A549 treated with ZK216348 at 1 μM for 4 hours (cell line): ENCODE data around the gene CIZ1. TPM values are rescaled to one million over a fixed set of nuclear protein-coding genes. Genes with fewer than 3 reads are reported as not detected.

ENCODE experiments used
- total RNA-seq: library from RNA; stranded (reverse); fragments of 200-300 nt; extraction: Qiagen RNA extraction; gene quantifications from 5 replicates; pipeline ENCODE4 v1.2.3, GENCODE V29; 2022; ENCODE audit warnings: low read depth

Gene CIZ1
- total RNA-seq, result 68.9 to 95.7 TPM (median 95.1 TPM) in 5 replicates

GRCh38 chr9:128191406-128192046 lies at the start of gene CIZ1:
Gene CIZ1, minus strand, starts transcription at chr9:128191572. Its CDS starts 715 bp downstream, at chr9:128190857.

DNA sequence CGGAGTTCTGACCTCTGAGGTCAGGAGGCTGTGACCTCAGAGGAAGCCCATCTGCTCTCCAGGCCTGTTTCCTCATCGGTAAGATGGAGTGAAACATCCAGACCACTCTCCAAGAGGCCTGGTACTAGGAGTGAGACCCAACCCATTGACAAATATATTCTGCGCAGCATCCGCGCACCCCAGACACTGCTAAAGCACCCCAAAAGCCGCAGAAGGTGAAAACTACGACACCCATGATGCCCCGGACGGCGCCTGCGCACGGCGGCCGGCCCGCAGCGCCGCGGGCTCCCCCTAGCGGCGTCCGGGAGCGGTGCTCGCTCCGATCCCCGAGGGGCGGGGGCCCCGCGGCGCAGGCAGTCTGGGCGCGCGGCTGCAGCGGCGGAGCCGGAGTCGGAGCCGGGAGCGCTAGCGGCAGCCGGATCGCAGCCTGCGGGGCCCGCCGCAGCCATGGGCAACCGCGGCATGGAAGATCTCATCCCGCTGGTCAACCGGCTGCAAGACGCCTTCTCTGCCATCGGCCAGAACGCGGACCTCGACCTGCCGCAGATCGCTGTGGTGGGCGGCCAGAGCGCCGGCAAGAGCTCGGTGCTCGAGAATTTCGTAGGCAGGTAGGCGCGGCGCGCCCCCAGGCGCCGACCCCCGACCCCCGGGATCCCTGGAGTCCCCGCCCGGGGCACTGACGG lies 11.8 kb upstream of the CIZ1 start, which contains the start of gene DNM1:
Gene DNM1, plus strand, starts transcription at position 356 of the 683 bp plus-strand sequence. Its CDS starts 92 bp downstream, at position 448.

DNA sequence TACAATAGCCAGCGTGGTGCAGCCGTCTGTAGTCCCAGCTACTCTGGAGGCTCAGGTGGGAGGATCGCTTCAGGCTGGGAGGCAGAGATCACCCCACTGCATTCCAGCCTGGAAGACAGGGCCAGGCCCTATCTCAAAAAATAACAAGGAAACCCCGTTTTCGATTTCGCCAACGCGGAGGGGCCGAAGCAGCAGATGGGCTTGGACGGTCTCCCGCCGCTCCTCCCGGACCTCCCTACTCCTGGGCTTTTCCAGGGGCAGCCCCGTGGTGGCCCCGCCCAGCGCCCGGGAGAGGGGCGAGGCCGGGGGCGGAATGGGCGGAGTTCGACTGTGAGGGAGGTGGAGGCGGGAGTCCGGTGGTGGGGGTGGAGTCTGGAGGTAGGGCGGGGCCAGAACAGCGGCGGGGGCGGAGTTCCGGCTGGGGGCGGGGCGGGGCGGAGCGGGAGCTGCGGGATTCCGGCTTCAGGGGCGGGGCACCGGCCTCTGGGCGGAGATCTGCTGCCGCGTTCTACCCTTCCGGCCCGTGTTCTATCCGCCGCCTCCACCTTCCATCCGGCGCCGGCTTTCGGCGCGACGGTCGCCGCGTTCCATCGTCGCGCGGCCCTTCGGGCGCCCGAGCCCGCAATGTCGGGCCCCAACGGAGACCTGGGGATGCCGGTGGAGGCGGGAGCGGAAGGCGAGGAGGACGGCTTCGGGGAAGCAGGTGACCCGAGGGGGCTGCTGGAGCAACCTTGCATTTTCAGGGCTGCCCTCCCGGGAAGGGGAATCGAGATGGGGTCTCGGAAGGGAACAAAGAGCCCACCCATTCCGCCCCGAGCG lies 31.4 kb downstream of the CIZ1 start, which contains the start of gene BBLN:
Gene BBLN, plus strand, starts transcription at position 482 of the 819 bp plus-strand sequence. Its CDS starts 143 bp downstream, at position 625.

DNA sequence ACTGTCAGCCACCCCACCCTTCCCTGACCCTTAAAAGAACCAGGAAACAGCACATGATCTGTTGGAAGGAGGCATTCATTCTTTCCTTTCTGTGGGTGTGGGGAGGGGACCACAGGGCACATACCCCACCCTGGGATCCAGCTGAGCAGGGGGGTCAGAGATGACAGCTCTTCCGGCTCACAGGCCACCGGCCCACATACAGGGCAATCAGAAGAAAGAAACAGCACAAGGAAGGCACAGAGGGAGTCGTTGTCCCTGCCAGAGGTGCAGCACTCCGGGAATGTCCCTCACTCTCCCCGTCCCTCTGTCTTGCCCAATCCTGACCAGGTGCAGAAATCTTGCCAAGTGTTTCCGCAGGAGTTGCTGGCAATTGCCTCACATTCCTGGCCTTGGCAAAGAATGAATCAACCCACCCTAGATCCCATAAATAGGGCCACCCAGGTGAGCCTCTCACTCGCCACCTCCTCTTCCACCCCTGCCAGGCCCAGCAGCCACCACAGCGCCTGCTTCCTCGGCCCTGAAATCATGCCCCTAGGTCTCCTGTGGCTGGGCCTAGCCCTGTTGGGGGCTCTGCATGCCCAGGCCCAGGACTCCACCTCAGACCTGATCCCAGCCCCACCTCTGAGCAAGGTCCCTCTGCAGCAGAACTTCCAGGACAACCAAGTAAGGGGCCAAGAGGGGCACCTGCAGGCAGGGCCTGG lies 42.2 kb downstream of the CIZ1 start, which contains the start of gene LCN2:
Gene LCN2, plus strand, starts transcription at position 453 of the 701 bp plus-strand sequence. Its CDS starts 73 bp downstream, at position 526.

DNA sequence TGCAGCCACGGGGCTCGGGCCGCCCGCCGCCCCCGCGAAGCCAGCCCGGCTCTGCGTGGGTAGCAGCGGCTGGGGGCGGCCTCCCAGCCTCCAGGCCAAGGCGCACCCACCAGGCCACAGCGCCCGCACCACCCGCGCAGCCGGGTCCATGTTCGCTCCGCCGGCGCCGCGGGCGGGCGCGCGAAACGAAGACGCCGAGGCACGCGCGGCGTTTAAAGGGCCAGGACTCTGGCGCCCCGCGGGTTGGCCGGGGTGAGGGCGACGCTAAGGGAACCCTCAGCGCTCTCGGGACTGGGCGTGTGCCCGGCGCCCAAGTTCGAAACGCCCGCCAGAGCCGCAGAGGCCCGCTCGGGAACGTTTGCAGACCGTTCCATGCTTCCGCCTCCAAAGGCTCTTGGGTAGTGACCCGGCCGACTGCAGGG lies 63.8 kb downstream of the CIZ1 start, which contains the start of gene PTGES2:
Gene PTGES2, minus strand, starts transcription at position 162 of the 422 bp plus-strand sequence. Its CDS starts 12 bp downstream, at position 150.

Other genes with a start within 250 kb of the CIZ1 start
- 39.5 to 62.3 TPM (median 58.8 TPM) in 5 replicates for gene EEIG1, start 210.6 kb downstream of the CIZ1 start, total RNA-seq
- gene NAIF1, start 124.3 kb downstream of the CIZ1 start, total RNA-seq, result 5.5 to 7.4 TPM (median 7.0 TPM) in 5 replicates
- 7.5 to 8.6 TPM (median 8.2 TPM) in 5 replicates for gene SLC25A25, start 123.3 kb downstream of the CIZ1 start, total RNA-seq
- gene PTGES2, start 63.8 kb downstream of the CIZ1 start, total RNA-seq, result 63.3 to 105 TPM (median 99.7 TPM) in 5 replicates
- 3.4 to 6.8 TPM (median 3.5 TPM) in 5 replicates for gene LCN2, start 42.1 kb downstream of the CIZ1 start, total RNA-seq
- gene BBLN, start 31.3 kb downstream of the CIZ1 start, total RNA-seq, result 26.1 to 66.2 TPM (median 61.4 TPM) in 5 replicates
- gene DNM1, start 11.8 kb upstream of the CIZ1 start, total RNA-seq, result 59.8 to 104 TPM (median 95.3 TPM) in 5 replicates
- 34.8 to 59.4 TPM (median 47.7 TPM) in 5 replicates for gene GOLGA2, start 84.4 kb upstream of the CIZ1 start, total RNA-seq
- 36.9 to 46.8 TPM (median 42.1 TPM) in 5 replicates for gene SWI5, start 84.7 kb upstream of the CIZ1 start, total RNA-seq
- gene TRUB2, start 130.9 kb upstream of the CIZ1 start, total RNA-seq, result 39.2 to 53.8 TPM (median 48.5 TPM) in 5 replicates
- gene COQ4, start 131.3 kb upstream of the CIZ1 start, total RNA-seq, result 48.8 to 62.6 TPM (median 60.0 TPM) in 5 replicates
- gene SLC27A4, start 149.0 kb upstream of the CIZ1 start, total RNA-seq, result 25.0 to 52.4 TPM (median 49.5 TPM) in 5 replicates
- gene URM1, start 179.8 kb upstream of the CIZ1 start, total RNA-seq, result 61.0 to 87.1 TPM (median 75.2 TPM) in 5 replicates
- 30.7 to 46.8 TPM (median 37.4 TPM) in 5 replicates for gene CERCAM, start 229.3 kb upstream of the CIZ1 start, total RNA-seq